HG02798 (cell line): ENCODE results near the gene TDRD15.
"Not testable (repeated sequence)": the region's sequence is repeated elsewhere in the genome, so short reads cannot be mapped to it uniquely, and the experiment has no call there.

Experiments
- ATAC-seq: cut with Tn5 transposase; IDR thresholded peaks from one replicate; pipeline ENCODE4 v1.9.1; 2021; ENCODE audit warnings: mild to moderate bottlenecking; ENCODE audit not compliant: unreplicated experiment, poor library complexity

TDRD15 gene

DNA sequence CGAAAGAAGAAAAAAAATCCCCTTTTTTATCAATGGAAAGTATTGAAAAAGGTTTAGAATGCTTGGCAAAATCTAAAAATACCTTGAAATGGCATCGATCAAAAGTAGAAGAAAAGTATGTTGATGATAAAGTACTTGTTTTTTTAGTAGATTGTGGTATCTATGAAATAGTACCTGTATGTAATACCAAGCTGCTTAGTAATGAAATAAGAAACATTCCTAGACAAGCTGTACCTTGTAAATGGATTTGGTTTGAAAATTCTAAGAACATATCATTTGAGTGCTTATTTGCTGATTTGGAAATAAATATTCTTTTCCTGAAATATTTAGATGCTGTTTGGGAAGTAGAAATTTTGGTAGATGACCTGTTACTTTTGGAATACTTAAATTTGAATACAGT lies 18.4 kb downstream of the TDRD15 start:
- no peak for ATAC-seq

DNA sequence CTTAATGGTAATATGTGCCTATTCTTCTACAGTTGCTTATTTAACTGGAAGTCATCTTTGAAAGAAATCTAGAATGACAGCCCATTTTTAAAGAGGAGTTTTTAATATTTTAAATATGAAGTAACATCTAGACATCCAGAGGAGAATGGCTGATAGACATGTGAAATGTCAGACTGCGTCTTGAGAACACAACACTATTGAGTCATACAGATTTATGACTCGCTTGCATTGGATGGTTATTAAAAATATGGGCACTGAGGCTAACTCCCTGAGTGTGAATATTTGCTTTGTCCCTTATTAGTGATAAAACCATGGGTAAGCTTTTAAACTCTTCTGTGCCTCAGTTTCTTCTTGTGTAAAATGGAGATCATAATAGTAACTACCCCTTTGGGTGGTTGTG lies 22.9 kb downstream of the TDRD15 start:
- no peak for ATAC-seq

- no peak for ATAC-seq
Measured at GRCh38 chr2:21148718-21149117, 24.9 kb downstream of the TDRD15 start.

DNA sequence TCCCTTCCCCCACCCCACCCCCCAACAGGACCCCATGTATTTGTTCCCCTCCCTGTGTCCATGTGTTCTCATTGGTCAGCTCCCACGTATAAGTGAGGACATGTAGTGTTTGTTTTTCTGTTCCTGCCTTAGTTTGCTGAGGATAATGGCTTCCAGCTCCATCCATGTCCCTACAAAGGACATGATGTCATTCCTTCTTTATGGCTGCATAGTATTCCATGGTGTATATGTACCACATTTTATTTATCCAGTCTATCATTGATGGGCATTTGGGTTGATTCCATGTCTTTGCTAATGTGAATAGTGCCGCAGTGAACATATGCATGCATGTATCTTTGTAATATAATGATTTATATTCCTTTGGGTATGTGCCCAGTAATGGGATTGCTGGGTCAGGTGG lies 27.5 kb downstream of the TDRD15 start:
- not testable (repeated sequence) for ATAC-seq

DNA sequence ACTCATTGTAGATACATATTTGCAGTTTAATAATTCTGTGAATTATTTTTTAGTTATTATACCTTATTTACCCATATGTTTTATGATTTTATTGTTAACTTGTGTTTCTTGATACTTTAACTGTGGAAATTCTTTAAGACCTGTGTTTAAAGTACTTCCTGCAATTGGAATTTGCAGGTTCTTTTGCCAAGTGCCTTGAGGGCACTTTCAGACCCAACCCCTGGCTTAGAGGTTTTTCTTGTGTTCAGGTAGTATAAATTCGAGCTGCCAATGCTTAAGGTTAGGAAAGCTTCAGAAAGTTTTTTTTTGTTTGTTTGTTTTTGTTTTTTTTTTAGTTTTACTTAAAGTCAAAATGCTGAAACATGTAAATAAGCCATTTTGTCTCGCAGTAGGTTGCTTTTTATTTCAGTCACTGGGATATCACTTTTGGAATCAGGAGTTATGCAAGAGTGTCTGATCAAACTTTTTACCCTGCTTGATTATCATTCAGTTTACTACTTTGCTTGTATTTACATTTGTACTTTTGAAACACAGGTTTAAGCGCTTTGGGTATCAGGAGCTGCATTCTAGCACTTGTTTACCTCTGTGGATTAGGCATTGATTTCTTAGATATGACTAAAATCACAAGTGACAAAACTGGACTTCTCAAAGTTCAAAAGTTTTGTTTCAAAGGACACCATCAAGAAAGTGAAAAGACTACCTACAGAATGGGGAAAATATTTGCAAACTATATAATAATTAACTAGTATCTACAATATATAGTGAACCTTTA lies 31.8 kb downstream of the TDRD15 start:
- ATAC-seq = no peak

DNA sequence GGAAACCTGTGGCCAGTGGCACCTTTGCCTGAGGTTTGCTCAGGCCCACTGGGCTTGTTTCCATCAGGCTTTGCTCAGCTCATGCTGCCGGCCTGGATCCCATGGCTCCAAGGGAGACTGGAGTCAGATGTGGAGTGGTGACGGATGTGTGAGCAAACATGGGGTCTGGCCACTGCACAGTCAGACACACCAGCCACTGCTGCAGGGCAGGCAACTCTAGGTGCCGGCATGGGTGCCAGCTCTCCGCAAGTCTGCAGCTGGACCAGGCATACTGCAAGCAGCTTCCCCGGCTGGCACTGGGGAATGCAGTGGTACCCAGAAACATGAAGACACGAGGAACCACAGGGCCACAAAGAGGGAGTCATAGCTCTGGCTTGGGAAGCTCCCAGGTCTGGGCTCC lies 37.4 kb downstream of the TDRD15 start:
- no peak for ATAC-seq

- ATAC-seq = no peak
Measured at GRCh38 chr2:21161832-21162614, 38.3 kb downstream of the TDRD15 start.

DNA sequence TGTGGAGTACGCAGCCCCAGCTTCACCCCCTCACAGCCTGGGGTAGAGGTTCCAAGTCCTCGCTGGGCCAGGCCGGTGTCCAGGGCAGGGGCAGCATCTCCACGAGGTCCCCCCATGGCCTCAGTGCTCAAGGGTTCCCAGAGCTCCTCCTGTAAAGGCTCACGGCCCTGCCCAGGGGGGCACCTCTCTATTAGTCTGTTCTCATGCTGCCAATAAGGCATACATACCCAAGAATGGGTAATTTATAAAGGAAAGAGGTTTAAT lies 38.8 kb downstream of the TDRD15 start:
- ATAC-seq = no peak

- no peak for ATAC-seq
Measured at GRCh38 chr2:21163213-21163612, 39.4 kb downstream of the TDRD15 start.

DNA sequence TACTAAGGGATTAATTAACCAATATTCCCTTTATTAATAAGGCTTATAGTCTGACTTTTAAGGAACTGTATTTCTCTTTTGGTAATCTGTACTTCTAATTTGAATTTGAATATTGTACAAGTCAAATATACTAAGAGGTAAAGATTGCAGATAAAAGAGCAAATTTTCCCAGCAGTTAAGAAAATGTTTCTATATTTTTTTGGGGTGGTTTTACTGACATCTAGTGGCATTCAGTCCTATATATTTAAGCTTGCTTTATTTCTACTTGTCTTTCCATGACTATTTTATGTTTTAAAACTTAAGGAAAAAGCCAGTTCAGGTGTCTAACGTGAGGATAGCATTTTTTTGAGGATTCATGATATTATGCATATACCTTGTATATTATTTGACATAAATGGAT lies 41.6 kb downstream of the TDRD15 start:
- no peak for ATAC-seq

DNA sequence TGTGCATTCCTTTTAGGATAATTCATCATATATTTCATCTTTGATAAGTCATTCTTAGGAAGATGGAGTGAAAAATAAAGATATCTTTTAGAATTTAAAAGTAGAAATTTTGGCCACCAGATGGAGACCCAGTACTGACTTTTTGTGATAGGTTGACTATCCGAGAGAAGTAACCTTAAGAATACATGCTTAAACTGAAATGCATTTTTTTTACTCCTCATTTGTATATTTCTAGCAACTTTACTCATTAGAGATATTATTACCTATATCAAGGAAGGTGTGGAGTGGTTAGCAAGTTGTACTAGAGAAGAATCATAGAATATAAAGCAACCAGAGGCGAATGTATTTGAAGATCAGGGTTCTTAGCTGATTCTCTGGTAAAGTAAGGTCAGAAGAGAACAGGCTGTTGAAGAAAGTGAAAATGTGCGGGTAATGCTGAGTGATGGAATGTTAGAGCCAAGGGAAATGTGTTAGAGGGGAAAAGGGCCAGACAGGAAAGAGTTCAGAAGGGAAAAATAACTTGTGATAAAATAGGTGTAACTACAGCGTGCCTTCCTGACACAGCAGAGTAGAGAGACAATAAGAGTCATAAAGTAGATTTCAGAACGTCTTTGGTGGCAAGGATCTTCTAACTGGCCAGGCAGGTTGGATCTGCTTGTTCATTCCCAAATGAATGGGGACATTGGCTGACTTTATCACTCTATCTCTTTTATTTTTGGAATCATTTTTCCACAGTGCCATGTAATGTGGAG lies 52.3 kb downstream of the TDRD15 start:
- no peak for ATAC-seq

GRCh38 chr2:21181957-21182356 lies 58.2 kb downstream of the TDRD15 start:
- no peak for ATAC-seq

GRCh38 chr2:21183306-21183705 lies 59.5 kb downstream of the TDRD15 start:
- ATAC-seq = no peak

- no peak for ATAC-seq
Measured at GRCh38 chr2:21183726-21184125, 60.0 kb downstream of the TDRD15 start.

DNA sequence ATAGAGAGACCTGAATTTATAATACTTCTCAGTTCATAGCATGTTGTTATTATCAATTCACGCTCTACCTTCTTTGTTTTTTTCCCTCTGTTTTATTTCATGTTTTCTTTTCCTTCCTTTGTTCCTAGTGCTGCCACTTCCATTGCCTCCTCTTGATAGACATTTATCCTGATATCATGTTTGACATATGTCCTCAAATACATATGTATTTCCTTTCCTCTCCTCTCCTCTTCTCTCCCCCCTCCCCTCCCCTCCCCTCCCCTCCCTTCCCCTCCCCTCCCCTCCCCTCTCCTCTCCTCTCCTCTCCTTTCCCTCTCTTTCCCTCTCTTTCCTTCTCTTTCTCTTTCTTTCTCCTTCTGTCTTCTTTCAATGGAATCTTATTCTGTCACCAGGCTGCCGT lies 67.8 kb downstream of the TDRD15 start:
- ATAC-seq = no peak
